ENCODE measurements around the gene TNXB.

The TNXB gene

DNA sequence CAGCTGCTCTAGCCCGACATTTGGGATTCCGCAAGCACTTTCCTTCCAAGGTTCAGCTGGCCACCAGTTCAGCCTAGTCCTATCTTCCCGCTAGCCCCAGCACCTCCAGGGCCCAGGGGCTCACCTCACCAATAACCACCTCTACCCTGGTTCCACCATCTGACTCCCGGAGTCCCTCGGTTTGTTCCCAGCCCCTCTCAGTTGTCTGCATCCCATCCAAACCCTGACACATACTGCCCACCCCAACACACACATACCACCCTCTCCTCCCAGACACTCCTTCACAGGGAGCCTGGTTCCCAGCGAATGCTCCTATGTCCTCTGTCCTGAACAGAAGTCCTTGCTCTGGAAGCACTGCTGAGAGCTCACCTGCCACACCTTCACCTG, 418 bp downstream of the TNXB start:
- H3K4me2 ChIP-seq (ENCODE audit: insufficient read depth, low read length, poor library complexity, severe bottlenecking) = no peak overlapping the region
- H2BK15ac ChIP-seq (ENCODE audit: low read length) = peak overlapping the region; percentile 24
- H3K4ac ChIP-seq (ENCODE audit: low read length) = no peak overlapping the region
- H2BK120ac ChIP-seq (ENCODE audit: low read depth, low read length) = no peak overlapping the region
- WGBS, 2 donors (ENCODE audit: extremely low coverage in 2 of 2, insufficient read length in 2 of 2, insufficient replicate concordance in 1 of 2) = no CpG with 5 or more reads among the region's 6 CpGs
- peaks cover 0 to 7% of the 10 kb centered on the region in 2 donors for H3K36me3 ChIP-seq (replicated peaks in 1 of 2; ENCODE audit: control insufficient read depth in 2 of 2, insufficient read depth in 2 of 2, low read length in 2 of 2)
- H4K8ac ChIP-seq (ENCODE audit: low read depth, low read length) = no peak overlapping the region
- H3K4me1 ChIP-seq (ENCODE audit: control insufficient read depth in 2 of 2, insufficient read depth in 1 of 2, low read depth in 1 of 2, low read length in 2 of 2) = peaks cover 15 to 22% of the 10 kb centered on the region in 2 donors
- H2AK5ac ChIP-seq (ENCODE audit: low read depth, low read length) = peak overlapping the region; percentile 30
- no peak overlapping the region for H3K27ac ChIP-seq (replicated peaks; ENCODE audit: low read length)
- H2BK12ac ChIP-seq (ENCODE audit: low read length) = no peak overlapping the region
- no peak overlapping the region for H2AFZ ChIP-seq (ENCODE audit: low read length)
- peak overlapping the region; percentile 8 for H4K91ac ChIP-seq (ENCODE audit: low read depth, low read length, poor library complexity)
- peaks cover 0 to 2% of the 10 kb centered on the region in 2 donors for H3K9me3 ChIP-seq (replicated peaks in 1 of 2; ENCODE audit: control insufficient read depth in 2 of 2, insufficient read depth in 1 of 2, low read depth in 1 of 2, low read length in 2 of 2)
- H2BK5ac ChIP-seq (ENCODE audit: low read length) = no peak overlapping the region
- H3K18ac ChIP-seq (ENCODE audit: low read length) = peak overlapping the region; percentile 25
- DNase-seq (ENCODE audit: low spot score) = no peak
- H3K14ac ChIP-seq (ENCODE audit: low read length) = no peak overlapping the region
- no peak overlapping the region for H3K9ac ChIP-seq (ENCODE audit: low read depth, low read length, poor library complexity)
- H3K27me3 ChIP-seq (ENCODE audit: control insufficient read depth in 3 of 3, insufficient read depth in 3 of 3, low read depth in 1 of 3, low read length in 3 of 3) = peaks cover 0 to 16% (median 11%) of the 10 kb centered on the region in 3 experiments
- no peak overlapping the region for H3K23ac ChIP-seq (ENCODE audit: low read depth, low read length, poor library complexity)
- peak overlapping the region in 1 of 2 donors; percentile 22 for H3K4me3 ChIP-seq (ENCODE audit: low read length in 2 of 2)
- H3K79me1 ChIP-seq (ENCODE audit: low read depth, low read length) = no peaks in the 10 kb centered on the region

- no peak overlapping the region for H3K4ac ChIP-seq (ENCODE audit: low read length)
- no peak overlapping the region for H2BK12ac ChIP-seq (ENCODE audit: low read length)
- H3K4me3 ChIP-seq (ENCODE audit: low read length in 2 of 2) = no peak overlapping the region
- peaks cover 15 to 20% of the 10 kb centered on the region in 2 donors for H3K4me1 ChIP-seq (ENCODE audit: control insufficient read depth in 2 of 2, insufficient read depth in 1 of 2, low read depth in 1 of 2, low read length in 2 of 2)
- H3K14ac ChIP-seq (ENCODE audit: low read length) = no peak overlapping the region
- no peak overlapping the region for H2BK5ac ChIP-seq (ENCODE audit: low read length)
- H4K91ac ChIP-seq (ENCODE audit: low read depth, low read length, poor library complexity) = peak overlapping the region; percentile 8
- peaks cover 0 to 16% (median 11%) of the 10 kb centered on the region in 3 experiments for H3K27me3 ChIP-seq (ENCODE audit: control insufficient read depth in 3 of 3, insufficient read depth in 3 of 3, low read depth in 1 of 3, low read length in 3 of 3)
- no peak overlapping the region for H3K4me2 ChIP-seq (ENCODE audit: insufficient read depth, low read length, poor library complexity, severe bottlenecking)
- peak overlapping the region; percentile 9 for H3K9ac ChIP-seq (ENCODE audit: low read depth, low read length, poor library complexity)
- peaks cover 0 to under 1% of the 10 kb centered on the region in 2 donors for H3K9me3 ChIP-seq (replicated peaks in 1 of 2; ENCODE audit: control insufficient read depth in 2 of 2, insufficient read depth in 1 of 2, low read depth in 1 of 2, low read length in 2 of 2)
- no peak overlapping the region for H4K8ac ChIP-seq (ENCODE audit: low read depth, low read length)
- no peaks in the 10 kb centered on the region for H3K79me1 ChIP-seq (ENCODE audit: low read depth, low read length)
- peak overlapping the region; percentile 25 for H3K18ac ChIP-seq (ENCODE audit: low read length)
- peaks cover 0 to 4% of the 10 kb centered on the region in 2 donors for H3K36me3 ChIP-seq (replicated peaks in 1 of 2; ENCODE audit: control insufficient read depth in 2 of 2, insufficient read depth in 2 of 2, low read length in 2 of 2)
- H2BK120ac ChIP-seq (ENCODE audit: low read depth, low read length) = no peak overlapping the region
- H3K27ac ChIP-seq (replicated peaks; ENCODE audit: low read length) = no peak overlapping the region
- H2AFZ ChIP-seq (ENCODE audit: low read length) = peak overlapping the region; percentile 15
- peak overlapping the region; percentile 24 for H2BK15ac ChIP-seq (ENCODE audit: low read length)
- no CpG with 5 or more reads among the region's 15 CpGs for WGBS, 2 donors (ENCODE audit: extremely low coverage in 2 of 2, insufficient read length in 2 of 2, insufficient replicate concordance in 1 of 2)
- H2AK5ac ChIP-seq (ENCODE audit: low read depth, low read length) = peak overlapping the region; percentile 30
- no peak for DNase-seq (ENCODE audit: low spot score)
- H3K23ac ChIP-seq (ENCODE audit: low read depth, low read length, poor library complexity) = no peak overlapping the region
These were observed 977 bp downstream of the TNXB start for GRCh38 chr6:32108094-32108627.

DNA sequence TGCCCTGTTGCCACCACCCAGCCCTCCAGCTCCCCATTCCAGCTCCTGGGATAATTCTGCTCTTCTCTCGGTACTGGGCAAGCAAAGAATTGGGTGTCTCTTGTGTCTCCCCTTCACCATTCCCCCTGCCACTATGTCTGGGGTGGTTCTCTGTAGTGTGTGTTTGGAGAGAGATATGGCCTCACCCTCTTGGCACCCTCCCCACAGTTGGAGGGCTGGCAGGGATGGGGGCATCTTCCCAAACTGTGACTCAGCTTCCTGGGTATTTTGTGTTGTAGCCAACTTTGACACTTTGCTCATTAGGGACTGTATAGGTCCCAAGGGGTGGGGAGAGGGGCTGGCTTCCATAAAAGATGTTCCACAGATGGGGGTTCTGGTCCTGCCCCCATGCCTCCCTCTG, 1.7 kb downstream of the TNXB start:
- Histone ChIP-seq H3K4me2 (ENCODE audit: insufficient read depth, low read length, poor library complexity, severe bottlenecking) (no peak overlapping the region), H3K9ac (ENCODE audit: low read depth, low read length, poor library complexity) (no peak overlapping the region), H3K9me3 (replicated peaks in 1 of 2; ENCODE audit: control insufficient read depth in 2 of 2, insufficient read depth in 1 of 2, low read depth in 1 of 2, low read length in 2 of 2) (no peaks in the 10 kb centered on the region), H2AK5ac (ENCODE audit: low read depth, low read length) (no peak overlapping the region), H3K27me3 (ENCODE audit: control insufficient read depth in 3 of 3, insufficient read depth in 3 of 3, low read depth in 1 of 3, low read length in 3 of 3) (peaks cover 0 to 16% (median 11%) of the 10 kb centered on the region in 3 experiments), H3K36me3 (replicated peaks in 1 of 2; ENCODE audit: control insufficient read depth in 2 of 2, insufficient read depth in 2 of 2, low read length in 2 of 2) (peaks cover 0 to 3% of the 10 kb centered on the region in 2 donors), H3K4me3 (ENCODE audit: low read length in 2 of 2) (peak overlapping the region in 1 of 2 donors; percentile 9), H3K79me1 (ENCODE audit: low read depth, low read length) (no peaks in the 10 kb centered on the region), H2BK120ac (ENCODE audit: low read depth, low read length) (no peak overlapping the region), H3K27ac (replicated peaks; ENCODE audit: low read length) (no peak overlapping the region), H2AFZ (ENCODE audit: low read length) (no peak overlapping the region), H3K4ac (ENCODE audit: low read length) (no peak overlapping the region), H3K18ac (ENCODE audit: low read length) (no peak overlapping the region), H2BK5ac (ENCODE audit: low read length) (no peak overlapping the region), H2BK12ac (ENCODE audit: low read length) (no peak overlapping the region), H4K8ac (ENCODE audit: low read depth, low read length) (no peak overlapping the region), H4K91ac (ENCODE audit: low read depth, low read length, poor library complexity) (no peak overlapping the region), H3K4me1 (ENCODE audit: control insufficient read depth in 2 of 2, insufficient read depth in 1 of 2, low read depth in 1 of 2, low read length in 2 of 2) (peaks cover 12 to 18% of the 10 kb centered on the region in 2 donors), H3K14ac (ENCODE audit: low read length) (no peak overlapping the region), H3K23ac (ENCODE audit: low read depth, low read length, poor library complexity) (no peak overlapping the region), H2BK15ac (ENCODE audit: low read length) (no peak overlapping the region)
- DNase-seq (ENCODE audit: low spot score) = no peak
- no CpG with 5 or more reads among the region's 1 CpG for WGBS, 2 donors (ENCODE audit: extremely low coverage in 2 of 2, insufficient read length in 2 of 2, insufficient replicate concordance in 1 of 2)

DNA sequence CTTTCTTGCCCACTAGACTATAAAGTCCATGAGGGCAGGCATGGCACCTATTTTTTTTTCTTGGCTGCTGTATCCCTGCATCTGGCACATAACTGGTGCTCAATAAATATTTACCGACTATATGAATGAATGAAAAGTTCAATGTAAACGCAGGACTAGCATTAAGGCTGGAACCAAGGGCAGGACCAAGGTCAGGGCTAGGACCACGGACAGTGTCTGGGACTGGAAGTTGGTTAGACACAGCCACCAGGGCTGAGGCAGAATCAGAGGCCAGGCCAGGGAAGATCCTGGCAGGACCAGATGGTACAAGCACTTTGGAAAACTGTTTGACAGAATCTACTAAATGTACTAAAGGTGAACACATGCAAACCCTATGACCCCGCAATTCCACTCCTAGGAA, 3.7 kb downstream of the TNXB start:
- WGBS, 2 donors (ENCODE audit: extremely low coverage in 2 of 2, insufficient read length in 2 of 2, insufficient replicate concordance in 1 of 2) = no CpG with 5 or more reads among the region's 4 CpGs
- Histone ChIP-seq H2BK12ac (ENCODE audit: low read length) (no peak overlapping the region), H4K8ac (ENCODE audit: low read depth, low read length) (no peak overlapping the region), H2BK5ac (ENCODE audit: low read length) (no peak overlapping the region), H3K27me3 (ENCODE audit: control insufficient read depth in 3 of 3, insufficient read depth in 3 of 3, low read depth in 1 of 3, low read length in 3 of 3) (peaks cover 0 to 16% (median 11%) of the 10 kb centered on the region in 3 experiments), H3K23ac (ENCODE audit: low read depth, low read length, poor library complexity) (no peak overlapping the region), H3K36me3 (replicated peaks in 1 of 2; ENCODE audit: control insufficient read depth in 2 of 2, insufficient read depth in 2 of 2, low read length in 2 of 2) (peaks cover 0 to 3% of the 10 kb centered on the region in 2 donors), H2AK5ac (ENCODE audit: low read depth, low read length) (no peak overlapping the region), H4K91ac (ENCODE audit: low read depth, low read length, poor library complexity) (no peak overlapping the region), H3K4me3 (ENCODE audit: low read length in 2 of 2) (no peak overlapping the region), H2BK120ac (ENCODE audit: low read depth, low read length) (no peak overlapping the region), H3K14ac (ENCODE audit: low read length) (no peak overlapping the region), H2BK15ac (ENCODE audit: low read length) (no peak overlapping the region), H3K4me1 (ENCODE audit: control insufficient read depth in 2 of 2, insufficient read depth in 1 of 2, low read depth in 1 of 2, low read length in 2 of 2) (peaks cover 8 to 18% of the 10 kb centered on the region in 2 donors), H3K4me2 (ENCODE audit: insufficient read depth, low read length, poor library complexity, severe bottlenecking) (no peak overlapping the region), H3K27ac (replicated peaks; ENCODE audit: low read length) (no peak overlapping the region), H3K9ac (ENCODE audit: low read depth, low read length, poor library complexity) (no peak overlapping the region), H3K9me3 (replicated peaks in 1 of 2; ENCODE audit: control insufficient read depth in 2 of 2, insufficient read depth in 1 of 2, low read depth in 1 of 2, low read length in 2 of 2) (no peaks in the 10 kb centered on the region), H3K18ac (ENCODE audit: low read length) (no peak overlapping the region), H2AFZ (ENCODE audit: low read length) (no peak overlapping the region), H3K4ac (ENCODE audit: low read length) (no peak overlapping the region), H3K79me1 (ENCODE audit: low read depth, low read length) (no peaks in the 10 kb centered on the region)
- DNase-seq (ENCODE audit: low spot score) = no peak

All from neuronal stem cell (in vitro differentiated cells).